ENCODE data around the gene ACTN3. TPM values are rescaled to one million over a fixed set of nuclear protein-coding genes. Genes with fewer than 3 reads are reported as not detected.

ACTN3 gene
- total RNA-seq, 6 experiments from 2014 or later = not detected

DNA sequence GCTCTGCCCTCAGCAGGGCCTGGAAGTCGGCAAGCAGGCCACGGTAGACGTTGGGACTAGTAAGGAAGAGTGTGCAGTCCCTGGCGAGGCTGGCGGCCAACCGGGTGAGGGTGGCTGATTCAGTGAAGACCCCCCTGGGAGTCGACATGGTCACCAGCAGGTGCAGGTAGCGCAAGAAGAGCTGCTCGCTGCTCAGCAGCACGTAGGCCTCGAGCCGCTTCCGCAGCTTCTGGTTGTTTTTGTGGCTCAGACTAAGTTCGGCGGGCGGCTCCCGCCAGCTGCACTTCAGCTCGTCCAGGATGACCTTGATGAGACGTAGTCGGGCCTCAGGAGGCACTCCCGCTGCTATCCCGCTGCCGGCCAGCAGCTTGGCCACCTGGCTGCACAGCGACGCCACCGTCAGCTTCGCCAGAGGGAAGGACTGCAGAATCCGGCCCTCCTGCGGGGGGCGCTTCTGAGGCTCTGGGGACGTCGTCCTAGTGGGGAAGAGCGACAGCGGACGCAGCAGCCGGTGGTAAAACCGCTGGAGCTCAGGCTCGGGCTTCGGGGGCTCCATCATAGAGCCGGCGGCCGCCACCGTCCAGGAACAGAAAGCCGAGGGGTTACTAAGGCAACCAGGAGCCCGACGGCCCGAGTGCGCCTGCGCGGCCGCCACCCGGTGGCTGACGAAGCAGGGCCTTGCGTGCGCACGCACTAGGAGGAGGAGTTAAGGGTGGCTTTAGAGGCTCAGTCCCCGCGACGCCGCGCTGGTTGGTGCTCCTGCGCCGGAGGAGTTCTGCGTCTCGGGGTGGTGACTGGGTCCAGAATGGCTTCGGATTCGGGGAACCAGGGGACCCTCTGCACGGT, 46.0 kb downstream of the ACTN3 start, which contains the start of the genes CCDC87 and CCS:
Gene CCDC87, minus strand, starts transcription at position 607 of the 846 bp plus-strand sequence. Its CDS starts 48 bp downstream, at position 559.
Gene CCS, plus strand, starts transcription at position 729 of the 846 bp plus-strand sequence. Its CDS starts 77 bp downstream, at position 806.
- TF ChIP-seq, protein P1, sequence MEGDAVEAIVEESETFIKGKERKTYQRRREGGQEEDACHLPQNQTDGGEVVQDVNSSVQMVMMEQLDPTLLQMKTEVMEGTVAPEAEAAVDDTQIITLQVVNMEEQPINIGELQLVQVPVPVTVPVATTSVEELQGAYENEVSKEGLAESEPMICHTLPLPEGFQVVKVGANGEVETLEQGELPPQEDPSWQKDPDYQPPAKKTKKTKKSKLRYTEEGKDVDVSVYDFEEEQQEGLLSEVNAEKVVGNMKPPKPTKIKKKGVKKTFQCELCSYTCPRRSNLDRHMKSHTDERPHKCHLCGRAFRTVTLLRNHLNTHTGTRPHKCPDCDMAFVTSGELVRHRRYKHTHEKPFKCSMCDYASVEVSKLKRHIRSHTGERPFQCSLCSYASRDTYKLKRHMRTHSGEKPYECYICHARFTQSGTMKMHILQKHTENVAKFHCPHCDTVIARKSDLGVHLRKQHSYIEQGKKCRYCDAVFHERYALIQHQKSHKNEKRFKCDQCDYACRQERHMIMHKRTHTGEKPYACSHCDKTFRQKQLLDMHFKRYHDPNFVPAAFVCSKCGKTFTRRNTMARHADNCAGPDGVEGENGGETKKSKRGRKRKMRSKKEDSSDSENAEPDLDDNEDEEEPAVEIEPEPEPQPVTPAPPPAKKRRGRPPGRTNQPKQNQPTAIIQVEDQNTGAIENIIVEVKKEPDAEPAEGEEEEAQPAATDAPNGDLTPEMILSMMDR (IDR thresholded peaks at IDR 0.05) = peak; percentile 52 to 73 (median 58)
- TF ChIP-seq POLR2A (IDR thresholded peaks at IDR 0.05) = peak; percentile 89
- ATAC-seq (peak; percentile 92 to 95 (median 94)), DNase-seq (peak; percentile 99)
- H3K9me3 ChIP-seq = no peaks in the 10 kb centered on the region
- peaks cover 0 to 43% (median 2%) of the 10 kb centered on the region in 4 donors for H3K4me1 ChIP-seq
- H3K27ac ChIP-seq = peak within 1 kb of the TSS; percentile 66 to 90 (median 86)
- 0% methylated on average over 21 of the region's 68 CpGs for WGBS (ENCODE audit: insufficient coverage, low coverage, low lambda C conversion rate, missing lambda C conversion rate)
- no peaks in the 10 kb centered on the region for H3K36me3 ChIP-seq
- no peaks in the 10 kb centered on the region for H3K27me3 ChIP-seq
- intact Hi-C loops (cut with DNase I) = loop anchor here in 1 of 2 donors (5.0 kb wide), 1 partner anchor 85 kb away; the partner anchor contains the start of gene RBM4B
- H3K4me3 ChIP-seq = peak within 1 kb of the TSS; percentile 61 to 84 (median 71)

DNA sequence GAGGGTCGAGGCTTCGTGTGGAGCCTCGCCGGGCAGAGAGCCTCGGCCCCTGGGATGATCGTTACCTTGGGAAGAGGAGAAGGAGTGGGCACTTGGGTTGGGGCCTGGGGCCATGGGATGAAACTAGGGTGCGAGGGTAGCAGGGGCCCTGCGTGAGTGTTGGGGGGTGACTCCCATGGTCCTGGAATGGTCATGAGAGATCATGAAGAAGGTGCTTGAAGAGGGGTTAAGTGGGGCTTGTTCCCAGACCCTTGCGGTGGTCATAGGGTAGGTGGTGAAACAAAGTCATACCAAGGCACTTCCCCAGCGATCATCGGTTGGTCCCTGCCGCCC, 46.6 kb downstream of the ACTN3 start:
- Histone ChIP-seq H3K27ac (peak overlapping the region; percentile 66 to 90 (median 86)), H3K36me3 (no peaks in the 10 kb centered on the region), H3K9me3 (no peaks in the 10 kb centered on the region), H3K4me1 (peaks cover 0 to 43% (median 2%) of the 10 kb centered on the region in 4 donors), H3K4me3 (peak overlapping the region; percentile 61 to 84 (median 71)), H3K27me3 (no peaks in the 10 kb centered on the region)
- WGBS (ENCODE audit: insufficient coverage, low coverage, low lambda C conversion rate, missing lambda C conversion rate) = 0% methylated on average over 6 of the region's 12 CpGs
- no peak for TF ChIP-seq POLR2A (IDR thresholded peaks at IDR 0.05)
- TF ChIP-seq, protein P1 (IDR thresholded peaks at IDR 0.05) = no peak
- ATAC-seq = peak in 2 of 4 donors; percentile 5 to 14
- intact Hi-C loops (cut with DNase I) = loop anchor here in 1 of 2 donors (5.0 kb wide), 1 partner anchor 84 kb away; the partner anchor contains the start of gene RBM4B
- DNase-seq = no peak

DNA sequence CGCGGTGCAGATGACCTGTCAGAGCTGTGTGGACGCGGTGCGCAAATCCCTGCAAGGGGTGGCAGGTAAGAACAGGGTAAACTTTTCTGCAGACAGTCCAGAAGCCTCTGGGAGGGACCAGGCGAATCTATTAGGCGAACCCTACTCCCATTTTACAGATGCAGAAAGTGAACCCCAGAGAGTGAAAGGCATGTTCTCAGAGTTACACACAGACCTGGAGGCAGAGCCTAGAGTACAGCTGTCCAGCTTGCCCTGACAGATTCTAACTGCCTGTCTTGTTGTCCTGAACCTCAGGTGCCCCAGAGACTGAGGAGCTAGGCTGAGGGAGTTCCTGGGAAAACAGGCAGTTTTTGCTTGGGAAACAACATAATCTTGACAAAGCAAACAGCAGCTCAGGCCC, 46.9 kb downstream of the ACTN3 start:
- Histone ChIP-seq H3K36me3 (no peaks in the 10 kb centered on the region), H3K27ac (peak overlapping the region in 2 of 3 donors; percentile 86 to 90), H3K9me3 (no peaks in the 10 kb centered on the region), H3K4me1 (peaks cover 0 to 43% (median 2%) of the 10 kb centered on the region in 4 donors), H3K4me3 (peak overlapping the region; percentile 61 to 84 (median 71)), H3K27me3 (no peaks in the 10 kb centered on the region)
- DNase-seq (no peak), ATAC-seq (peak in 2 of 4 donors; percentile 8 to 17)
- intact Hi-C loops (cut with DNase I) = loop anchor here in 1 of 2 donors (5.0 kb wide), 1 partner anchor 84 kb away; the partner anchor contains the start of gene RBM4B
- no peak for TF ChIP-seq POLR2A (IDR thresholded peaks at IDR 0.05)
- TF ChIP-seq, protein P1 (IDR thresholded peaks at IDR 0.05) = no peak
- 46% methylated on average over 2 of the region's 7 CpGs for WGBS (ENCODE audit: insufficient coverage, low coverage, low lambda C conversion rate, missing lambda C conversion rate)

DNA sequence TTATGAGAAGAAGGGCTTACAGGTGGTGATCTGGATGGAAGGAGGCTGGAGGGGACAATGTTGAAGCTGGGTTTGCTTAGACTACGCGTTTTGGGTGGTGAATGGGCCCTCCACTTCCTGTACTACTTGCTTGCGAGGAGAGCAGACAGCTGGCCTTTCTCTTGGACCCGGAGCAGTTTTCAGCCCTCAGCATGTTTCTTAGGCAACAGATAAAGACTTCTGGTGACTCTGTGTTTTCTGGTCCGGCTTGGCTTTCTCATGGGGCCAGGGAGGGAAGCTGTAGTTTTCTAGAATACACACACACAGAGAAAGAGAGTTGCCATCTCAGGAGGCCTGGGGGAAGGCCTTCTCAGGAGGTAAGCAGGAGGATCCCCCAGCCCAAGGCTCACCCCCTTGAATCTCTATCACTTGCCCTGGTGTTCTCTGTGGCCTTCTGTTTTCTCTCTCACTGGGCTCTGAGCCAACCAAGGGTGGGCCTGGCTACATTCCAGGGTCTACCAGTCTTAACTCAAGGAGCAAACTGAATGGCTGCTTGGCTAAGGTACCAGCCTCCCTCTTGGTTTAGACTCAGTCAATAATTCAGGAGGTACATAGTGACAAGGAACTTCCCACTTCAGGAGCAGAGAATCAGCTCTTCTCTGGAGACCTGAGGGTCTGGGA, 48.7 kb downstream of the ACTN3 start:
- DNase-seq = peak in 1 of 3 donors; percentile 49
- intact Hi-C loops (cut with DNase I) = no loop called here
- Histone ChIP-seq H3K36me3 (peaks cover 0 to 4% (median 0%) of the 10 kb centered on the region in 4 donors), H3K9me3 (no peaks in the 10 kb centered on the region), H3K27me3 (no peaks in the 10 kb centered on the region), H3K27ac (peak overlapping the region in 1 of 3 donors; percentile 20), H3K4me3 (no peak overlapping the region), H3K4me1 (peaks cover 0 to 58% (median 9%) of the 10 kb centered on the region in 4 donors)
- ATAC-seq = no peak
- TF ChIP-seq, protein P1 (IDR thresholded peaks at IDR 0.05) = no peak
- no peak for TF ChIP-seq POLR2A (IDR thresholded peaks at IDR 0.05)
- 40% methylated on average over 2 of the region's 5 CpGs for WGBS (ENCODE audit: insufficient coverage, low coverage, low lambda C conversion rate, missing lambda C conversion rate)
